HL-60 (cell line): ENCODE results near the gene MRPL49.

Experiments
- DNase-seq, 2 experiments: peaks; one replicate each; pipeline ENCODE4 v3.0.0-alpha.2; 2010 to 2020; ENCODE audit warnings: low read depth in 1 of 2, low spot score in 1 of 2
- H3K27ac ChIP-seq: fragments of 250-450 bp; sonication (Bioruptor Pico); replicated peaks from 2 replicates; pipeline ENCODE4 v1.5.1; 2020; ENCODE audit warnings: mild to moderate bottlenecking, moderate library complexity
- H3K27me3 ChIP-seq: fragments of 250-450 bp; sonication (Bioruptor Pico); 2 replicates; pipeline ENCODE4 v1.5.1; 2021; ENCODE audit warnings: mild to moderate bottlenecking, moderate library complexity; ENCODE audit not compliant: insufficient read depth, poor library complexity, severe bottlenecking
- H3K4me3 ChIP-seq: replicated peaks from 2 replicates; pipeline ENCODE4 v1.5.1; 2011; ENCODE audit warnings: mild to moderate bottlenecking, control low read depth, low read length; ENCODE audit not compliant: insufficient read depth
- GABPA ChIP-seq: IDR thresholded peaks from 2 replicates; pipeline ENCODE4 v1.6.1; 2012; ENCODE audit warnings: low read depth
- POLR2AphosphoS5 ChIP-seq: IDR thresholded peaks from 2 replicates; pipeline ENCODE4 v1.6.1; 2012; ENCODE audit warnings: low read depth
- SPI1 ChIP-seq: IDR thresholded peaks from 2 replicates; pipeline ENCODE4 v1.6.1; 2012; ENCODE audit warnings: low read depth, mild to moderate bottlenecking, borderline replicate concordance
- TF ChIP-seq, protein P1 (sequence below): IDR thresholded peaks from 2 replicates; pipeline ENCODE4 v1.6.1; 2012; ENCODE audit warnings: low read depth; ENCODE audit not compliant: insufficient replicate concordance
- TF ChIP-seq, protein P2 (sequence below): IDR thresholded peaks from one replicate; pipeline ENCODE4 v1.5.1; 2011; ENCODE audit warnings: low read length, control low read depth, inconsistent platforms; ENCODE audit not compliant: insufficient read depth

Gene MRPL49

DNA sequence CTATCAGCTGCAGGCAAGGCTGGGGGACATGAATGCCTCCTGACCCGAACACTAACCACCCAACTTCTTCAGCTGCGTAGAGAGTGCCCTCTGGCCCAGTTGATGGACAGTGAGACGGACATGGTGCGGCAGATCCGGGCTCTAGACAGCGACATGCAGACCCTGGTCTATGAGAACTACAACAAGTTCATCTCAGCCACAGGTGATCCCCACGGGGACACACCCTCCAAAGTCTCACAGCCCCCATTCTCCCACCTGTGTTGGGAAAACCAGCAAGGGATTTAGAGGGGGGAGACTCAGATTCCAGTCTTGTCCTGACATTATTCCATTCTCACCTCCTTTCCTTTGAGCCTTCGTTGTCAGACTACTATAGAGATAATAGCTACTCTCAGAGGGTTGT is 25.2 kb upstream of the MRPL49 start:
- Histone ChIP-seq H3K4me3 (peak overlapping the region; percentile 66), H3K27ac (peak overlapping the region; percentile 22; the same call in 1 of the 2 replicates), H3K27me3 (no peaks in the 10 kb centered on the region)
- DNase-seq = no peak
- TF ChIP-seq, protein P1, sequence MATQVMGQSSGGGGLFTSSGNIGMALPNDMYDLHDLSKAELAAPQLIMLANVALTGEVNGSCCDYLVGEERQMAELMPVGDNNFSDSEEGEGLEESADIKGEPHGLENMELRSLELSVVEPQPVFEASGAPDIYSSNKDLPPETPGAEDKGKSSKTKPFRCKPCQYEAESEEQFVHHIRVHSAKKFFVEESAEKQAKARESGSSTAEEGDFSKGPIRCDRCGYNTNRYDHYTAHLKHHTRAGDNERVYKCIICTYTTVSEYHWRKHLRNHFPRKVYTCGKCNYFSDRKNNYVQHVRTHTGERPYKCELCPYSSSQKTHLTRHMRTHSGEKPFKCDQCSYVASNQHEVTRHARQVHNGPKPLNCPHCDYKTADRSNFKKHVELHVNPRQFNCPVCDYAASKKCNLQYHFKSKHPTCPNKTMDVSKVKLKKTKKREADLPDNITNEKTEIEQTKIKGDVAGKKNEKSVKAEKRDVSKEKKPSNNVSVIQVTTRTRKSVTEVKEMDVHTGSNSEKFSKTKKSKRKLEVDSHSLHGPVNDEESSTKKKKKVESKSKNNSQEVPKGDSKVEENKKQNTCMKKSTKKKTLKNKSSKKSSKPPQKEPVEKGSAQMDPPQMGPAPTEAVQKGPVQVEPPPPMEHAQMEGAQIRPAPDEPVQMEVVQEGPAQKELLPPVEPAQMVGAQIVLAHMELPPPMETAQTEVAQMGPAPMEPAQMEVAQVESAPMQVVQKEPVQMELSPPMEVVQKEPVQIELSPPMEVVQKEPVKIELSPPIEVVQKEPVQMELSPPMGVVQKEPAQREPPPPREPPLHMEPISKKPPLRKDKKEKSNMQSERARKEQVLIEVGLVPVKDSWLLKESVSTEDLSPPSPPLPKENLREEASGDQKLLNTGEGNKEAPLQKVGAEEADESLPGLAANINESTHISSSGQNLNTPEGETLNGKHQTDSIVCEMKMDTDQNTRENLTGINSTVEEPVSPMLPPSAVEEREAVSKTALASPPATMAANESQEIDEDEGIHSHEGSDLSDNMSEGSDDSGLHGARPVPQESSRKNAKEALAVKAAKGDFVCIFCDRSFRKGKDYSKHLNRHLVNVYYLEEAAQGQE = no peak
- TF ChIP-seq, protein P2, sequence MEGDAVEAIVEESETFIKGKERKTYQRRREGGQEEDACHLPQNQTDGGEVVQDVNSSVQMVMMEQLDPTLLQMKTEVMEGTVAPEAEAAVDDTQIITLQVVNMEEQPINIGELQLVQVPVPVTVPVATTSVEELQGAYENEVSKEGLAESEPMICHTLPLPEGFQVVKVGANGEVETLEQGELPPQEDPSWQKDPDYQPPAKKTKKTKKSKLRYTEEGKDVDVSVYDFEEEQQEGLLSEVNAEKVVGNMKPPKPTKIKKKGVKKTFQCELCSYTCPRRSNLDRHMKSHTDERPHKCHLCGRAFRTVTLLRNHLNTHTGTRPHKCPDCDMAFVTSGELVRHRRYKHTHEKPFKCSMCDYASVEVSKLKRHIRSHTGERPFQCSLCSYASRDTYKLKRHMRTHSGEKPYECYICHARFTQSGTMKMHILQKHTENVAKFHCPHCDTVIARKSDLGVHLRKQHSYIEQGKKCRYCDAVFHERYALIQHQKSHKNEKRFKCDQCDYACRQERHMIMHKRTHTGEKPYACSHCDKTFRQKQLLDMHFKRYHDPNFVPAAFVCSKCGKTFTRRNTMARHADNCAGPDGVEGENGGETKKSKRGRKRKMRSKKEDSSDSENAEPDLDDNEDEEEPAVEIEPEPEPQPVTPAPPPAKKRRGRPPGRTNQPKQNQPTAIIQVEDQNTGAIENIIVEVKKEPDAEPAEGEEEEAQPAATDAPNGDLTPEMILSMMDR = no peak
- no peak for TF ChIP-seq SPI1
- no peak for TF ChIP-seq GABPA
- no peak for TF ChIP-seq POLR2AphosphoS5

DNA sequence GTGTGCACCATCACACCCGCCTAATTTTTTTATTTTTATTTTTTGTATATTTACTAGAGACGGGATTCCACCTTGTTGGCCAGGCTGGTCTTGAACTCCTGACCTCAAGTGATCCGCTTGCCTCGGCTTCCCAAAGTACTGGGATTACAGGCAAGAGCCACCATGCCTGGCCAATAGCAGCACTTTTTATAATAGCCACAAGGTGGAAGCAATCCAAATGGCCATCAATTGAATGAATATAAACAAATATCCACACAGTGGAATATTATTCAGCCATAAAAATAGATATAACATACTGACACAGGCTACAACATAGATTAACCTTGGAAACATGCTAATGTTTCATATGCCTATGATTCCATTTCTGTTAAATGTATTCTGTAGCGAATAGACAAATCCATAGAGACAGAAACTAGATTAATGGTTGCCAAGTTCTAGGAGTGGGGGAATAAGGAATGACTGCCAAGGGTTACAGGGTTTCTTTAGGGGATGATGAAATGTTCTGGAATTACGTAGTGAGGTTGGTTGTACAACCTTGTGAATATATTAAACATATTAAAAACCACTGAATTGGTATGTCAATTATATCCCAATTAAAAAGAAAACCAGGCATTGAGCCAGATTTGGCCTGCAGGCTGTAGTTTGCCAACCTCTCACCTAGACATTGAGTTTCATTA is 21.3 kb upstream of the MRPL49 start:
- no peak overlapping the region for H3K27ac ChIP-seq
- DNase-seq = no peak
- TF ChIP-seq, protein P2 = no peak
- TF ChIP-seq POLR2AphosphoS5 (no peak), SPI1 (no peak)
- H3K27me3 ChIP-seq = no peaks in the 10 kb centered on the region
- H3K4me3 ChIP-seq = no peak overlapping the region

DNA sequence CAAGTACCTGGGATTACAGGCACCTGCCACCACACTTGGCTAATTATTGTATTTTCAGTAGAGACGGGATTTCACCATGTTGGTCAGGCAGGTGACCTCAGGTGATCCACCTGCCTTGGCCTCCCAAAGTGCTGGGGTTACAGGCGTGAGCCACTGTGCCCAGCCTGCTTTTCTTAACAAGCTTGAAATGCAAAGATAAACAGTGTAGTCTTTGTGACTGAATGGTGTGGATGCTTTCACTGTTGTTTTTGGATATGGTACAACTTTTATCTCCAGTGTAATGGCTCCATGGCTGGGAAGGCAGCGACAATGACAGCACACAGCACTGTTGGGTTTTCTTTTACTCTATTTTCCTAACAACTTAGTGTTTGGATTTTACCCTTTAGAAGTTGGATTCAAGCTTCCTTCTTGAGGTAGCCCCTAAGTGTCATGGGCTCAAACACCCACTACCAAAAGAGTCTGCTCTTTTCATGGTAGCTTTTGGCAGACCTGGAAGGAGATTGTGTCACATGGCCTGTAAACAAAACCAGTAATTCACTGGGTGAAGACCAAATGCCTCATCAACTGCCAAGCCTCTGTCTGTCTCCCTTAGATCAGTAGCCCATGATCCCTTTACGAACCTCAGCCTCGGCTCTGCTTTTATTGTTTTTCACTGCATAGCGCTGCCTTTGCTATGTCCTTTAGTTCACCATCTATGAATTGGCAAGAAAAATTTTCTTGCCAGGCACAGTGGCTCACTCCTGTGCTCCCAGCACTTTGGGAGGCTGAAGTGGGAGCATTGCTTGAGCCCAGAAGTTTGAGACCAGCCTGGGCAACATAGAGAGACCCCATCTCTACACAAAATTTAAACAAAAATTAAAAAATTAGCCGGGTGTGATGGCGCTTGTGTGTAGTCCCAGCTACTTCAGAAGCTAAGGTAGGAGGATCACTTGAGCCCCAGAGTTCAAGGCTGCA is 19.7 kb upstream of the MRPL49 start:
- H3K27ac ChIP-seq = no peak overlapping the region
- no peak overlapping the region for H3K4me3 ChIP-seq
- no peak for DNase-seq
- no peaks in the 10 kb centered on the region for H3K27me3 ChIP-seq
- no peak for TF ChIP-seq SPI1
- TF ChIP-seq POLR2AphosphoS5 = no peak
- no peak for TF ChIP-seq GABPA

DNA sequence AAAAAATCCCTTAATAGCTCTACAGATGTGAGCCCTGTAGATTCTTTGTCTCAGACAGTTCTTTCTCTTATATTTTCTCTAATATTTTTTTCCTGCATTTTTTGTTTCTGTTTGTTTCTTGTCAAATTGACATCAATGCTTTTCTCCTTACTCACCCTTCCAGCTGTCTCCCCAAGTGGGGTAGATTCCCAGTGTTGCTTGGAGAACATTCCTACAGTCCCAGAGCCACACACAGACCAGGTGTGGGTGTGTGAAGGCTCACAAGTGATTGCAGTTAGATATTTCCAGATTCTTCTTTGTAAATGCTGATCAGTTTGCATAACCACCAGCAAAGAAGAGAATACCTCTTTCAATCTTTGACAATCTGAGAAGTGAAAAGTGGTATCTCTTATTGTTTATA is 18.6 kb upstream of the MRPL49 start:
- no peak for DNase-seq
- no peaks in the 10 kb centered on the region for H3K27me3 ChIP-seq
- no peak overlapping the region for H3K4me3 ChIP-seq
- no peak overlapping the region for H3K27ac ChIP-seq
- TF ChIP-seq GABPA = no peak
- TF ChIP-seq, protein P2 = no peak
- TF ChIP-seq POLR2AphosphoS5 = no peak
- TF ChIP-seq, protein P1 = no peak
